ENCODE data around the gene ANO1. TPM values are rescaled to one million over a fixed set of nuclear protein-coding genes. Genes with fewer than 3 reads are reported as not detected.

The ANO1 gene
- total RNA-seq, 1 donor from 2014 or later = 9.1 TPM

DNA sequence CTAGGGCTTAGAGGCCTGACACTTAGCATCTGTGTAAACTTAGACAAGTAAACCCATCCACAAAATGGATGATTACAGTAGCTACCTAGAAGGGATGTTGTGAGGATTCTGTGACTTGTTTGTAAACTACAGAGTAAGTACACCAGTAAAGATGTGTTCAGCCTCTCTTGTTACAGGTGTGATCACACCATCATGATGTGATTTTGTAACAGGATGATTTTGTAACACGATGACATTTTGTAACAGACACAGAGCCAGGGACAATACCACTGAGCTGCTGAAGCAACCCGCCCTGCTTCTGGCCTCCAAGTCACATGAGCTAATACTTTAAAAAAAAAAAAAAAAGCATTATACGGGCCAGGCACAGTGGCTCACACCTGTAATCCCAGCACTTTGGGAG is 142.0 kb downstream of the ANO1 start:
- Mint-ChIP-seq H3K27me3 (peaks cover 9% of the 10 kb centered on the region), H3K9me3 (ENCODE audit: low read depth) (no peaks in the 10 kb centered on the region), H3K4me3 (ENCODE audit: low read depth) (no peak overlapping the region), H3K27ac (no peak overlapping the region), H3K36me3 (ENCODE audit: insufficient read depth) (no peaks in the 10 kb centered on the region), H3K4me1 (ENCODE audit: low read depth) (no peaks in the 10 kb centered on the region)
- no peak for DNase-seq (ENCODE audit: low spot score, unreplicated experiment)
- TF ChIP-seq, protein P1, sequence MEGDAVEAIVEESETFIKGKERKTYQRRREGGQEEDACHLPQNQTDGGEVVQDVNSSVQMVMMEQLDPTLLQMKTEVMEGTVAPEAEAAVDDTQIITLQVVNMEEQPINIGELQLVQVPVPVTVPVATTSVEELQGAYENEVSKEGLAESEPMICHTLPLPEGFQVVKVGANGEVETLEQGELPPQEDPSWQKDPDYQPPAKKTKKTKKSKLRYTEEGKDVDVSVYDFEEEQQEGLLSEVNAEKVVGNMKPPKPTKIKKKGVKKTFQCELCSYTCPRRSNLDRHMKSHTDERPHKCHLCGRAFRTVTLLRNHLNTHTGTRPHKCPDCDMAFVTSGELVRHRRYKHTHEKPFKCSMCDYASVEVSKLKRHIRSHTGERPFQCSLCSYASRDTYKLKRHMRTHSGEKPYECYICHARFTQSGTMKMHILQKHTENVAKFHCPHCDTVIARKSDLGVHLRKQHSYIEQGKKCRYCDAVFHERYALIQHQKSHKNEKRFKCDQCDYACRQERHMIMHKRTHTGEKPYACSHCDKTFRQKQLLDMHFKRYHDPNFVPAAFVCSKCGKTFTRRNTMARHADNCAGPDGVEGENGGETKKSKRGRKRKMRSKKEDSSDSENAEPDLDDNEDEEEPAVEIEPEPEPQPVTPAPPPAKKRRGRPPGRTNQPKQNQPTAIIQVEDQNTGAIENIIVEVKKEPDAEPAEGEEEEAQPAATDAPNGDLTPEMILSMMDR (IDR thresholded peaks at IDR 0.05; ENCODE audit: unreplicated experiment) = no peak

DNA sequence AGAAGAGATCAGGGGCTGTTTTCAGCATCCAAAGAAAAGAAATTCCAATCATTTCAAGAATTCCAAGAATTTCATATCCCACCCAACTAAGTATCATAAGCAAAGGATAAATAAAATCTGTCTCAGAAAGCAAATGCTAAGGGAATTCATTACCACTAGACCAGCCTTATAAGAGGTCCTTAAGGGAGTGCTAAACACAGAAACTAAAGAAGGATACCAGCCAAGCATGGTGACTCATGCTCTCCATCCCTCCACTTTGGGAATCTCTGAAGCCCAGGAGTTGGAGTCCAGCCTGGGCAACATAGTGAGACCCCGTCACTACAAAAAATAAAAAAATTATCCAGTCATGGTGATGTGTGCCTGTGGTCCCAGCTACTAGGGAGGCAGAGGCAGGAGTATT is 142.8 kb downstream of the ANO1 start:
- no peaks in the 10 kb centered on the region for H3K9me3 Mint-ChIP-seq (ENCODE audit: low read depth)
- H3K4me1 Mint-ChIP-seq (ENCODE audit: low read depth) = no peaks in the 10 kb centered on the region

DNA sequence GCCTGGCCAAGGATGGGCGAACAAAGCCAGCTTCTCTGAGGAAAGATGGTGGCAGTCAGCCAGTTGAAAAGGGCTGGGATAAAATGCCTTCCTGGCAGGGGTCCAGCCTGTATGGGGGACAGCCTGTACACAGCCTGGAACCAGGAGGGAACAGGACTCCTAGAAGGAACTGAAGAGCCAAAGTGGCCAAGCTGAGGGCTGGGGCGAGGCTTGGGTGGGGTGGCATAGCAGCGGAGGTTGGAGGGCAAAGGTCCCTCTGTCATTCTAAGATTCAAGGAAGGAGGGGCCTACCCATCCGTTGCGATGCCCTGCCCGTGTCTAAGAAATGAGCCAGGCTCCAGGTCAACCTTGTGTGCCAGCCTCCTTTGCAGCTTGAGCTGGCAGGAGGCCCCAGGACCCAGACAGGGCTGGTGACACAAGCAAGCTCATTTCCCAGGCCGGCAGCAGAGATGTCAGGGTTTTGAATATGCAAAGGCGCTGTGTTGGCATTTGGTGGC is 147.6 kb downstream of the ANO1 start:
- no peak for DNase-seq (ENCODE audit: low spot score, unreplicated experiment)
- H3K36me3 Mint-ChIP-seq (ENCODE audit: insufficient read depth) = no peaks in the 10 kb centered on the region
- TF ChIP-seq, protein P1 (IDR thresholded peaks at IDR 0.05; ENCODE audit: unreplicated experiment) = no peak
- no peaks in the 10 kb centered on the region for H3K4me1 Mint-ChIP-seq (ENCODE audit: low read depth)
- H3K4me3 Mint-ChIP-seq (ENCODE audit: low read depth) = no peak overlapping the region
- no peak overlapping the region for H3K27ac Mint-ChIP-seq
- H3K9me3 Mint-ChIP-seq (ENCODE audit: low read depth) = no peaks in the 10 kb centered on the region
- H3K27me3 Mint-ChIP-seq = peaks cover 13% of the 10 kb centered on the region

More for the DNA sequence above, 142.8 kb downstream of the ANO1 start:
- Mint-ChIP-seq H3K27ac (no peak overlapping the region), H3K27me3 (peaks cover 9% of the 10 kb centered on the region), H3K36me3 (ENCODE audit: insufficient read depth) (no peaks in the 10 kb centered on the region), H3K4me3 (ENCODE audit: low read depth) (no peak overlapping the region)
- DNase-seq (ENCODE audit: low spot score, unreplicated experiment) = no peak
- TF ChIP-seq, protein P1 (IDR thresholded peaks at IDR 0.05; ENCODE audit: unreplicated experiment) = no peak

DNA sequence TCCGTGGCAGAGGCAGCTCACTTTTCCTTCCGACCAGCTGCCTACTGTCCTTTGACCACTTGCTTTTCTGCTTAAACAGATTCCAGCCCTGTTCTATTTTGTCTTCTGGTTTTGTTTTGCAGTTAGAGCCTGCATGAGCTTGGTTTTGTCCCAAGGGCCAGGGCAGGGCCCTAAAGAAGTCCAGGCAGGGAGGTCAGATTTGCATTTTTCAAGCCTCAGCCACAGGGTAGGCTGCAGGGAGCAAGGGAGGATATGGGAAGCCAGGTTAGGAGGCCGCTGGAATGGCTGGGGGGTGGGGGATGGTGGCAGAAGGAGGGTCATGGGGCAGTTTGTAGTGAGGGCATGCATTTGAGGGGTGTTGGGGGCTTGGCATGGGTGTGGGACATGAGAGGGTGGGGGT is 148.1 kb downstream of the ANO1 start:
- H3K27ac Mint-ChIP-seq = no peak overlapping the region

DNA sequence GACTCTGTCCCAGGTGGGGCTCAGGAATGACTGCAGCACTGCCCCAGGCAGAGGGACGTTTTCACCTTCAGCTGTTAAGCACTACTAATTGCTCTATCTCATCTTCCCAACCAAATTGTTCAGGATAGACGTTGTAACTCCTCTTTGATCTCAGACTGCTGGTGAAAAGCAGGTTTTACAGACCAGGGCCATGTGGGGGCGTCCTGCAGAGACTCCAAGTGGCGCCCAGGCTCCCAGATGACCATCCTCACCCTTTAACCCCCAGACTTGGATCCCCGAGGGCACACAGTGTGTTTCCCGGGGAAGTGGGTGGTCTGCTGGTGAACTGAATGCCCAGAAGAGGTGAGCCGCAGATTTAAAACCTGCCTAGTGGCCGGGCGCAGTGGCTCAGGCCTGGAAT is 148.8 kb downstream of the ANO1 start:
- H3K9me3 Mint-ChIP-seq (ENCODE audit: low read depth) = no peaks in the 10 kb centered on the region
- H3K27me3 Mint-ChIP-seq = peaks cover 10% of the 10 kb centered on the region
- H3K4me1 Mint-ChIP-seq (ENCODE audit: low read depth) = no peaks in the 10 kb centered on the region
- TF ChIP-seq, protein P1 (IDR thresholded peaks at IDR 0.05; ENCODE audit: unreplicated experiment) = peak; percentile 30
- no peak overlapping the region for H3K4me3 Mint-ChIP-seq (ENCODE audit: low read depth)
- H3K36me3 Mint-ChIP-seq (ENCODE audit: insufficient read depth) = no peaks in the 10 kb centered on the region
- no peak overlapping the region for H3K27ac Mint-ChIP-seq
- no peak for DNase-seq (ENCODE audit: low spot score, unreplicated experiment)

More for the DNA sequence above, 148.1 kb downstream of the ANO1 start:
- Mint-ChIP-seq H3K9me3 (ENCODE audit: low read depth) (no peaks in the 10 kb centered on the region), H3K27me3 (peaks cover 10% of the 10 kb centered on the region), H3K4me3 (ENCODE audit: low read depth) (no peak overlapping the region), H3K36me3 (ENCODE audit: insufficient read depth) (no peaks in the 10 kb centered on the region), H3K4me1 (ENCODE audit: low read depth) (no peaks in the 10 kb centered on the region)
- TF ChIP-seq, protein P1 (IDR thresholded peaks at IDR 0.05; ENCODE audit: unreplicated experiment) = no peak
- no peak for DNase-seq (ENCODE audit: low spot score, unreplicated experiment)

Measured in progenitor cell of endocrine pancreas (in vitro differentiated cells).